ENCODE data around the gene HECTD2.

HECTD2 gene

GRCh38 chr10:91474009-91474408 is 63.9 kb downstream of the HECTD2 start:
- Mint-ChIP-seq H3K4me1 (ENCODE audit: low read depth) (no peaks in the 10 kb centered on the region), H3K27me3 (ENCODE audit: low read depth) (no peaks in the 10 kb centered on the region), H3K36me3 (ENCODE audit: low read depth) (no peaks in the 10 kb centered on the region), H3K4me3 (no peak overlapping the region), H3K27ac (no peak overlapping the region), H3K9me3 (no peaks in the 10 kb centered on the region)
- no peak for DNase-seq (ENCODE audit: low spot score)

DNA sequence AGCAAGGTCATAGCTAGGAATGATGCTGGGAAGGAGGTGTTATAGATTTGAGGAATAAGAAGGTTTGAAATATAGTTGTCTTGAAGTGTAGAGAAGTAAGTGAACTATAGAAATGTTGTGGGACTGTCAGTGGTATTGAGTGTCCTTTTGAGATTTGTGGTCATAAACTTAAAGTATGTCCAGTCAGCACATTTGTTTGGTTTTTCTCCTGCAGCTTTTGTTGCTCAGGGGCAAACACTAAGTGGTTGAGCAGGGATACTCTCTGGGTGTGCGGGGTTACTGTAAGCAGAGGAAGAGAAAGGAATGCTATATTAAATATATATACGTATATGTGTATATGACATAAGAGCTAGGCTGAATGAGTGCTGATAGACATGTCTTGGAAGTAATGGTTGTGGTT is 67.1 kb downstream of the HECTD2 start:
- no peak for DNase-seq (ENCODE audit: low spot score)
- H3K4me3 Mint-ChIP-seq = no peak overlapping the region
- H3K36me3 Mint-ChIP-seq (ENCODE audit: low read depth) = no peaks in the 10 kb centered on the region
- H3K9me3 Mint-ChIP-seq = no peaks in the 10 kb centered on the region
- no peaks in the 10 kb centered on the region for H3K4me1 Mint-ChIP-seq (ENCODE audit: low read depth)
- no peak overlapping the region for H3K27ac Mint-ChIP-seq
- no peaks in the 10 kb centered on the region for H3K27me3 Mint-ChIP-seq (ENCODE audit: low read depth)

DNA sequence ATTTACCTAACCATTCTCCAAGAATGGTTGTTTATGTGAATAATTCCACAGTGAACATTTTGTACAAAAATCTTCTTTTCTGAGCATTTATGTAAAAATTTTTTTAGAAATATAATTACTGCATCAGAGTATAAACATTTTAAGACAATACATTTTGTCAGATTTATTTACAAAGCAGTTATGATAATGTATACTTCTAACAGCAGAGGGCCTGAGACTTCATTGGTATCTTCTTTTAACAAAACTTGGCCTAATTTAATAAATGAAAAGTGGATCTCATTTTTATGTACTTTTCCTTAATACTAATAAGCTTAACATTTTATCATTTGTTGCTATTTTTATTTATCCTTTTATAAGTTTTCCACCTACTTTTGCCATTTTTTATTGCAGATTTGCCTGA is 69.4 kb downstream of the HECTD2 start:
- no peak for DNase-seq (ENCODE audit: low spot score)
- no peaks in the 10 kb centered on the region for H3K36me3 Mint-ChIP-seq (ENCODE audit: low read depth)
- no peaks in the 10 kb centered on the region for H3K9me3 Mint-ChIP-seq
- no peaks in the 10 kb centered on the region for H3K4me1 Mint-ChIP-seq (ENCODE audit: low read depth)
- no peaks in the 10 kb centered on the region for H3K27me3 Mint-ChIP-seq (ENCODE audit: low read depth)
- H3K4me3 Mint-ChIP-seq = no peak overlapping the region
- H3K27ac Mint-ChIP-seq = no peak overlapping the region

GRCh38 chr10:91487911-91488582 is 77.9 kb downstream of the HECTD2 start:
- DNase-seq (ENCODE audit: low spot score) = no peak
- no peaks in the 10 kb centered on the region for H3K9me3 Mint-ChIP-seq
- no peaks in the 10 kb centered on the region for H3K36me3 Mint-ChIP-seq (ENCODE audit: low read depth)
- H3K27ac Mint-ChIP-seq = no peak overlapping the region
- H3K4me3 Mint-ChIP-seq = no peak overlapping the region
- no peaks in the 10 kb centered on the region for H3K27me3 Mint-ChIP-seq (ENCODE audit: low read depth)
- peaks cover 3% of the 10 kb centered on the region for H3K4me1 Mint-ChIP-seq (ENCODE audit: low read depth)

DNA sequence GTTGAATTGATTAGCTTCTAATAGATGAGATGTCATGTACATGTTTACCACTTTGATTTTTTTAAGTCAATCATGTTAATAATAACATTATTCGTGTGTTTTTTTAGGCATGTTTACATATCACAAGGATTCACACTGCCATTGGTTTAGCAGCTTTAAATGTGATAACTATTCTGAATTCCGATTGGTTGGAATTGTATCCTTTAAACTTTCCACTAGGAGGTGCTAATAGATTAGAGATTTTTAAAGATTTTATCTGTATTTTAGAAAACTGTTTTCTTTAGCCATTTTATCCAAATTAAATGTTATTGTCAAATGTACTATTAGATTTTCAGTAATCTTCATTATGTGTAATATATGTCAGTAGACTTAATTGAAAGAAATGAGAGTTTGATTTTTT is 83.2 kb downstream of the HECTD2 start:
- no peak overlapping the region for H3K27ac Mint-ChIP-seq
- H3K27me3 Mint-ChIP-seq (ENCODE audit: low read depth) = no peaks in the 10 kb centered on the region
- H3K36me3 Mint-ChIP-seq (ENCODE audit: low read depth) = no peaks in the 10 kb centered on the region
- H3K9me3 Mint-ChIP-seq = no peaks in the 10 kb centered on the region
- peaks cover 2% of the 10 kb centered on the region for H3K4me1 Mint-ChIP-seq (ENCODE audit: low read depth)
- no peak for DNase-seq (ENCODE audit: low spot score)
- H3K4me3 Mint-ChIP-seq = no peak overlapping the region

GRCh38 chr10:91495402-91495801 is 85.3 kb downstream of the HECTD2 start:
- H3K27me3 Mint-ChIP-seq (ENCODE audit: low read depth) = no peaks in the 10 kb centered on the region

GRCh38 chr10:91496016-91496415 is 85.9 kb downstream of the HECTD2 start:
- H3K36me3 Mint-ChIP-seq (ENCODE audit: low read depth) = no peaks in the 10 kb centered on the region
- H3K4me1 Mint-ChIP-seq (ENCODE audit: low read depth) = no peaks in the 10 kb centered on the region
- H3K27me3 Mint-ChIP-seq (ENCODE audit: low read depth) = no peaks in the 10 kb centered on the region
- H3K27ac Mint-ChIP-seq = no peak overlapping the region
- H3K9me3 Mint-ChIP-seq = no peaks in the 10 kb centered on the region
- no peak overlapping the region for H3K4me3 Mint-ChIP-seq
- DNase-seq (ENCODE audit: low spot score) = no peak

More at GRCh38 chr10:91495402-91495801, 85.3 kb downstream of the HECTD2 start:
- Mint-ChIP-seq H3K9me3 (no peaks in the 10 kb centered on the region), H3K27ac (no peak overlapping the region), H3K4me1 (ENCODE audit: low read depth) (no peaks in the 10 kb centered on the region), H3K36me3 (ENCODE audit: low read depth) (no peaks in the 10 kb centered on the region), H3K4me3 (no peak overlapping the region)
- DNase-seq (ENCODE audit: low spot score) = no peak

GRCh38 chr10:91511549-91512330 is 101.6 kb downstream of the HECTD2 start:
- Mint-ChIP-seq H3K9me3 (no peaks in the 10 kb centered on the region), H3K36me3 (ENCODE audit: low read depth) (no peaks in the 10 kb centered on the region), H3K4me3 (no peak overlapping the region), H3K27ac (no peak overlapping the region), H3K27me3 (ENCODE audit: low read depth) (no peaks in the 10 kb centered on the region), H3K4me1 (ENCODE audit: low read depth) (peaks cover 1% of the 10 kb centered on the region)
- no peak for DNase-seq (ENCODE audit: low spot score)

DNA sequence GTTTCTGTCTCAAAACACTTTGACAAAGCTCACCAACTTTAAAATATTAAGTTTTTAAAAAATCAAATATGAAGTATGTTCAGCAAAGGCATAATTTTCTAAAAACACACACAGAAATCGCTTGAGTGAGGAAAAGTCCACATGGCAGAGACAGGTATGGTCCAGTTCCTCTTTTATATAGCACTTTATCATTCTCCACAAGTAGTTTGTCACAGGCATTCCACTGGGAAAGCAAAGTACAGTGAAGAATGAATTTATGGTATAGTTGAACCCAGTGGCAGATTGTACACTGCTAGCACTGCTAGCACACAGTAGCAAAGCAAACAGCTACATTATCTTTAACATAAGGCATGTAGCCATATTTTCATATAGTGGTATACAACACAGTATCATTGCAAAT is 102.3 kb downstream of the HECTD2 start:
- Mint-ChIP-seq H3K9me3 (no peaks in the 10 kb centered on the region), H3K36me3 (ENCODE audit: low read depth) (no peaks in the 10 kb centered on the region), H3K27ac (no peak overlapping the region), H3K4me3 (no peak overlapping the region), H3K27me3 (ENCODE audit: low read depth) (no peaks in the 10 kb centered on the region), H3K4me1 (ENCODE audit: low read depth) (peaks cover 1% of the 10 kb centered on the region)
- no peak for DNase-seq (ENCODE audit: low spot score)

- H3K27ac Mint-ChIP-seq = no peak overlapping the region
- no peak overlapping the region for H3K4me3 Mint-ChIP-seq
- H3K4me1 Mint-ChIP-seq (ENCODE audit: low read depth) = peaks cover 1% of the 10 kb centered on the region
- H3K27me3 Mint-ChIP-seq (ENCODE audit: low read depth) = no peaks in the 10 kb centered on the region
- no peaks in the 10 kb centered on the region for H3K9me3 Mint-ChIP-seq
- DNase-seq (ENCODE audit: low spot score) = no peak
- H3K36me3 Mint-ChIP-seq (ENCODE audit: low read depth) = no peaks in the 10 kb centered on the region
Measured at GRCh38 chr10:91513598-91514424, 103.7 kb downstream of the HECTD2 start.

- H3K27ac Mint-ChIP-seq = no peak overlapping the region
- no peaks in the 10 kb centered on the region for H3K9me3 Mint-ChIP-seq
Measured at GRCh38 chr10:91514787-91515186, 104.6 kb downstream of the HECTD2 start.

DNA sequence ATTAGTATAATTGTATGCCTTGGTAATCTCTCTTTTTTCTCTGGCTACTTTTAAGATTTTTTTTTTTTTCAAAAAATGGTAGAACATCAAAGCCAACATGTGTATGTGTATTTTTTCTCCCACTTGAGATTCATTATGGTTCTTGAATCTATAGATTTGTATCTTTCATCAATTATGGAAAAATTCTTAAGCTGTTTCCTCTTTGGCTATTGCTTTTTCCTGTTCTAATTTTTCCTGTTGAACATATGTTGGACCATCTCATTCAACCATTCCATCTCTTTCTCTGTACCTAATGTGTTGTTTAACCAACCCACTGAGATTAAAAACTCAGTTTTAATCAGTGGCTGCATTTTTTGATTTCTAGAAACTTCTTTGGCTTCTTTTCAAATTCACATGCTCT is 107.2 kb downstream of the HECTD2 start:
- Mint-ChIP-seq H3K27me3 (ENCODE audit: low read depth) (no peaks in the 10 kb centered on the region), H3K9me3 (no peaks in the 10 kb centered on the region), H3K4me3 (no peak overlapping the region), H3K36me3 (ENCODE audit: low read depth) (no peaks in the 10 kb centered on the region), H3K4me1 (ENCODE audit: low read depth) (no peaks in the 10 kb centered on the region), H3K27ac (no peak overlapping the region)
- DNase-seq (ENCODE audit: low spot score) = no peak

More at GRCh38 chr10:91514787-91515186, 104.6 kb downstream of the HECTD2 start:
- Mint-ChIP-seq H3K27me3 (ENCODE audit: low read depth) (no peaks in the 10 kb centered on the region), H3K4me3 (no peak overlapping the region), H3K36me3 (ENCODE audit: low read depth) (no peaks in the 10 kb centered on the region), H3K4me1 (ENCODE audit: low read depth) (peaks cover 1% of the 10 kb centered on the region)
- DNase-seq (ENCODE audit: low spot score) = no peak

DNA sequence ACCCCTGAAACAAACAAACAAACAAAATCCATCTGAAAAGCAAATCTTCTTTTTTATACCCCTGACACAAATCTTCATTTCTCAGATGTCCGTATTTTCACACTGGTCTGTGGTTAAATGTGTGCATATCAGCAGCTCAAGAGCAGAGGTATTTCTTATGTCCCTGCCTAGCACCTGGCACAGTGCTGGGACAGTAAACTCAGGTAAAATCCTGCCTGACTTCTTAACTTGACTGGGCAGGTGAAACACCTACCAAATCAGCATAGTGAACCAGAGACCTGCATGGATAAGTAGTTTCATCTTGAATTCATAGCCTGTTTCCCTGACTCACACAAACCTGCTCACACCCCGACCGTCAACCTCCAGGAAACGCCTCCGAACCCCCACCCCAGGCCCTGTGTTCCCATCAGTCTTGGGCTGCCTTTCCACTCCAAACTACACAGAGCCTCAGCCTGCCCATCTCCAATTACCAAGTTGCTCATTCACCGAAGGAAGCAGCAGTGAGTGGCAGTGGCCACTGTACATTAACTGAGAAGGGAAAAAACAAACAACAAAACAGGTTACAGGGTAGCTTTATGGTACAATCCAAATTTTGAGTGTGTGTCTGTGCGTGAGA is 109.9 kb downstream of the HECTD2 start:
- Mint-ChIP-seq H3K4me3 (no peak overlapping the region), H3K9me3 (no peaks in the 10 kb centered on the region), H3K27me3 (ENCODE audit: low read depth) (peaks cover 3% of the 10 kb centered on the region)

DNA sequence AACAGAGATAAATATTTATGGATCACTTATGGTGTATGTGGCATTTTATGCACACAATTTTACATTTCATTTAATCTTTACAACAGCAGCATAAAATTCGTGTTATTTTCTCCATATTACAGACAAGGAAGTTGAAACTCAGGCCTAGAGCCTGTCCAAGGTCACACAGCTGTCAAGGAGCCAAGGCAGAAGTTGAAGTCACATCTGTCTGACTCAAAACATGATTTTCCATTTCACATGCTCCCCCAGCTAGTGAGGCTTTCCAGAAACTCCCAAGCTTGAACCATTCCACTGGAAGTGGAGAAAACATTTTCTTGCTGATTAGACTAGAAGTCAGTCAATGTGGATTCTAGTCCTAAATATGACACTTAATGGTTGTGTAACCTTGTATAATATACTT is 110.5 kb downstream of the HECTD2 start:
- H3K36me3 Mint-ChIP-seq (ENCODE audit: low read depth) = no peaks in the 10 kb centered on the region
- no peaks in the 10 kb centered on the region for H3K9me3 Mint-ChIP-seq
- no peak for DNase-seq (ENCODE audit: low spot score)
- peaks cover 3% of the 10 kb centered on the region for H3K27me3 Mint-ChIP-seq (ENCODE audit: low read depth)
- H3K4me3 Mint-ChIP-seq = no peak overlapping the region
- H3K27ac Mint-ChIP-seq = no peak overlapping the region
- H3K4me1 Mint-ChIP-seq (ENCODE audit: low read depth) = no peaks in the 10 kb centered on the region

More for the DNA sequence above, 109.9 kb downstream of the HECTD2 start:
- Mint-ChIP-seq H3K4me1 (ENCODE audit: low read depth) (no peaks in the 10 kb centered on the region), H3K27ac (no peak overlapping the region), H3K36me3 (ENCODE audit: low read depth) (no peaks in the 10 kb centered on the region)
- DNase-seq (ENCODE audit: low spot score) = no peak
